HG03280 (cell line): ENCODE results near the gene CYP4B1.
"Not testable (repeated sequence)": the region's sequence is repeated elsewhere in the genome, so short reads cannot be mapped to it uniquely, and the experiment has no call there.

ENCODE experiments used
- ATAC-seq: cut with Tn5 transposase; IDR thresholded peaks from one replicate; pipeline ENCODE4 v1.9.1; 2021; ENCODE audit warnings: mild to moderate bottlenecking, moderate library complexity; ENCODE audit not compliant: unreplicated experiment

CYP4B1 gene

DNA sequence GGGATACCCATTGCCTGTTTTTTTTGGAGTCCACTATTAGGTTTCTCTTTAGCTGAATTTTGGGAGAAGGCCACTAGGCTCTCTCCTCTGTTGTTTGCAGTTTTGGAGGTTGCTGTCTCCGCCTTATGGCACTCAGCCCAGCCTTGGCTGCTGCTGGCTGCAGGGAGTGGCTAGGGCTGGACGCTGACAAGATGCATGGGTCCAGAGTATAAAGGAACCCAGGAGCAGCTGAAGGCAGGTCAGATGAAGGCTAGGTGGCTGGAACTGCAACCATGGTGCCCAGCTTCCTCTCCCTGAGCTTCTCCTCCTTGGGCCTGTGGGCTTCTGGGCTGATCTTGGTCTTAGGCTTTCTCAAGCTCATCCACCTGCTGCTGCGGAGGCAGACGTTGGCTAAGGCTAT lies at the start of gene CYP4B1:
TSS of gene CYP4B1 (plus strand) at position 237 of the 400 bp plus-strand sequence. CDS start at position 273, 36 bp downstream.
- no peak for ATAC-seq

DNA sequence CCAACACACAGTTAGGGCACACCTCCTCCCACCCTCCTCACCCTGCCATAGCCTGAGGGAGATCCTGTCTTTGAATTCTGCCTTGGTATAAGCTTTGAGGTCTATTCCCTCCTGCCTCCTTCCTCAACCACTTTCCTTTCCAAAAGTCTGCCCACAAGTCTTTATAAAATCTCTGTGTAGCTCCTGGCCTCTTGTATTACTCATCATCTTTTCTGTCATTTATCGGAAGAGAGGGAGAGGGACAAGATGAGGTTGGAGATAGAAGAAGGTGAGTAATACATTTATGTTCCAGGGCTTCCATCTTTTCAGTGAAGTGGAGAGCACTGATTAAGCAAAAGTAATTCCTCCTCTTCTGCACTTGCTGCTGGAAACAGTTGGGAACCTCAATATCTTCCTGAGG lies 49.4 kb upstream of the CYP4B1 start:
- no peak for ATAC-seq

DNA sequence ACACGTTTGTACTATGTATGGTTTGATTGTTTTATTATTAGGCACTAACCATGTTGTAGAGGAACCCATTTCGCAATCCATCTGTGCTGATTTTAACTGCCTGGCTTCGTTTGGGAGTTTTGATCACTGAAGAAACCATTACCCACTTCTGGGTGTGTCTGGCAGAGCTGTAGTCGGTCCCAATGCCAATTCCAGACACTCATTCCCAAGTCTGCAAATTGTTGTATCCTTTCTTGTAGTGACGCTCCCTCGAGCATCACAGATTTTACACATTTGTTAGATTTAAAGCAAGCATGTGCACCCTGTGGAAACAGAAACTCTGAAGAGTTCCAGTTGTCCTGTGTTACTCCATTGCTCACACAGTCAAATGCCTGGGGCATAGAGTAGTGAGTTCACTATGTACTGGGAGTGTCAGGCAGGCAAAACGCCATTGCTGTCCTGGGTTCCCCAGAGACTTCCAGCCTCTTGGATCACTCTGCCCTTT lies 48.9 kb upstream of the CYP4B1 start:
- ATAC-seq, result no peak

DNA sequence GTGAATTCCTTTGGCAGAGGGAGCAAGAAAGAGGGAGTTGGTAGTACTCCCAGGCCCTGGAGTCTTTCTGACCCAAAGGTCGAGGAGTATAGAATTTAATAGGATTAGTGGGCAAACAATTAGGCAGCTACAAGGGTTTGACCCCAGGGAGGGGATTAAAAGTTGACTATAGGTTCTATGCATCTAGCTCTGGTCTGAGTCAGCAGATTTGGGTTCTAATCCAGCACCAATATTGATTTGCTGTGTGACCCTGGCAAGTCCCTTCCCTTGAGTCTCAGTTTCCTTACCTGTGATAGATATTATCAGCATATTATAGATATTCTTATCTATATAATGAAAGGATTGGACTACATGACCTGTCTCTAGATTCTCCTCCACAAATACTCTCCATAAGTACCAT lies 44.9 kb upstream of the CYP4B1 start:
- ATAC-seq, result no peak

DNA sequence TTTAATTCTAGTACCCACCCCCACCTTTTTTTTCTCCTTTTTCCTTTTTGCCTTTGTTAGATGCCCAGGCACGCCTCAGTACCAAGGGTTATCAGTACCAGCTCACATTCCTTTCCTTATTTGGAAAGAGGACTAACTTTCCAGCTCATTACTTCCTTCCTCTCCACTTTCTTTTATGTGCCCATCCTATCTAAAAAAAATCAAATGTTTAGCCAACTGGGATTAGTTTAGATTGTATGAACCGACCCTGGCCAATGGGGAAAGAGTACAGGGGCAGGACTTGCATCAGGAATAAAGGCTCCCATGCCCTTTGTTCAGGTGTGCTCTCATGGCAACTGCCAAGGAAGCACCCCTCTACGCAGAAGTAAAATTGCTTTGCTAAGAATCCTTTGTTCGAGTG lies 44.1 kb upstream of the CYP4B1 start:
- not testable (repeated sequence) for ATAC-seq

DNA sequence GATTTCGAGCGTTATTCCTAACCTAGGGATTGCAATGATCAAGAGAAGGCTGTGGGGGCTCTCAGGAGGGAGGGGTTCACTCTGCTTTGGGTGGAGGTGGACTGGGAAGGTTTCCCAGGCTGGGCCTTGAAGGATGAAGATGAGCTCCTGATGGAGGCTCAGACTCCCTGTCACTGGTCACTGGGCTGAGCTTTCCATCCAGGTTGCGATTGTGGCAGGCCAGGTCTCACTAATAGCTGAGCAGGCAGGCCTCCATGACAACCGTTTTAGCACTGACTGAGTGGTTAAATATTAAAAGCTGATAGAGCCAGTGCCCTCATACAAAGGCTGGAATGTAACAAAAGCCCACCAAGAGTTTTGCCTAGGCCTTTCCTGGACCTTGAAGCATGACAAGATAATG lies 43.7 kb upstream of the CYP4B1 start:
- ATAC-seq, result no peak

DNA sequence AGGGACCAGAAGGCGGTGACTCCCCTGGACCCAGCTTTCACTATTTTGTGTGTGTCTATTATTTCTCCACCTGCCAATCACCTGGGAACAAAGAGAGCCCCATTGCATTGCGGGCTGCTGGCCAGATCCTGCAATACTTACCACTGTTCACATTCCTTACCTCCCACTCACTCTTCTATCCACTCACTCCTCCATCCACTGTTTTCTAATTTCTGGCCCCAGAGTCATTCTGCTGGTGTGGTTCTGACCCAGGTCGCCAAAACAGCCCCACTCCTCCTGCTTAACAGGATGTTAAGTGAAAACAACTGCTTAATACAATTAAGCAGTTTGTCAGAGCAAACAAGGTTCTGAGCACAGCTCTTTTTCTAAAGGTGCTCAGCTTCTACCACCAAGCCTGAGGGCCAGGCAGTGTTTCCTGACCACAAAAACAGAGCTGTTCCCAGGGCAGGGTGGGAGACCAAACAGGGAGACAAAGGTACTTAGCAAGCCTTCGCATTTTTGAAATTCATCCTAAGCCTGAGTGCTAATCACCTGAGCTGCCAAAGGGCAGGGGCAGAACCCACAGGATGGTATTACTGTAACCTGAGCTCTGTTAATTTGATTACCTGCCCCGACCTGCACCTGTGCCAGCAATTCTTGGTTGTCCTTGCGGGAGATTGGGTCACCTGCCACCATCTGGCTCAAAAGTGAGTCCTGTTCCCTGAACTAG lies 41.4 kb upstream of the CYP4B1 start:
- ATAC-seq, result no peak

DNA sequence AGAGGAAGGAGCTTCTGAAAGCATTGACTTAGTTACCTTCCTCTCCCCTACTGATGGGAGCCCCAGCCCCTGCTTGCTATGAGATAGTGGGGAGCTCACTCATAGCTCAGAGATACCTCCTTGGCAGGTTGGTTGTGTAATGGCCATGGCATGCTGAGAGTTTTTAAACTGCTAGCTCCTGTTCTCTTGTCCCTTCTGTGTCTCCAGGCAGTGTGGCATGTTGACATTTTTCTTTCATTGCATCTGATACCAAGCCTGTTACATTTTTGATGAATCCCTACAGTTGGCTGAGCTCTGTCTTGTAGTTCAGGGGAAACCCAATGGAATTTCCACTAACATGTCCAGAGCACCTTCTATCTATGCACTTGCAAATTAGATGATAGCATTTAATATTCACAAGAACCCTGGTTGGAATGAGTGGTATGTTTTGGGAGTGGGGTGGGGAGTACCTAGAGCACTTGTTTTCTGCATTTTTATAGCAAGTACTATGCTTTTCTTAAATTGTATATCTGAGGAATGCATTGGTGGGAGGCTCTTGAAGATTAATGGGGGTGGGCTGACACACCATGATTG lies 40.8 kb upstream of the CYP4B1 start:
- ATAC-seq, result no peak

DNA sequence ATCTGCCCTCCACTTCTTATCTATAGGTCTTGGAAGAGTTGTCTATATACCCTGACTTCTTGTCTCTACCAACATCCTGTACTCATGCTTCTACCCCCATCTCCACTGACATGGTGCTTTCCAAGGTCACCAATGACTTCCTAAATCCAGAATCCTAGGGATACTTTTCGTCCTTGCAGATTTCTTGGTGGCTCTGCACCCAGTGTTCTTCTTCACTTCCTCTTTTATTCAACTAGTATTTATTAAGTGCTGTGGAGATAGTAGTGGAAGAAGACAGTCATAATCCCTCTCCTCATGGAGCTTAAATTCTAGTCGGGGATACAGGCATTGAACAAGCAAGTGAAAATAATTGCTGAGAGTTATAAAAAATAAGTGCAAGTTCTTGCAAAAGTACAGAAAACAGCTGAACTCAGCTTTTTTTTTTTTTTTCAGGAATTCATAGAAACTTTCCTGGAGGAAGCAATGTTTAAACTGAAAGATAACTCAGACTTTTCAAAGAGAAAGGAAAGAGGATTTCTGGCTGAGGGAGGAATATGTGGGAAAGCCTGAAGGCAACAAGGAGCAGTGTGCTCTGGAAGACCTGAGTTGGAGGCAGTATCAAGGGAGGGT lies 38.2 kb upstream of the CYP4B1 start:
- ATAC-seq, result no peak

DNA sequence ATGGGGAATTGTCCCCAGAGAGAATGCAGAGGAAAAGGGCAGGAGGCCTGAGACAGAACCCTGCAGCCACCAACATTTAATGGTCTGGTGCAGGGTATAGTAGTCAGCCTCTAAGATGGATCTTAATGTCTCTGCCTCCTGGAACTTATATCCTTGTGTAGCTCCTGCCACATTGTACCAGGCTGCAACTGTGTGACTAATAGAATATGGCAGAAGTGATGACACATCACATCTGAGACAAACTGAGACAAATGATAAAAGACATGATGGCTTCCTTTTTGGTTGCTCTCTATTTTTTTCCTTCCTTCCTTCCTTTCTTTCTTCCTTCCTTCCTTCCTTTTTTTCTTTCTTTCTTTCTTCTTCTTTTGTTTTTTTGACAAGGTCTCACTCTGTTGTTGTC lies 37.1 kb upstream of the CYP4B1 start:
- ATAC-seq, result no peak

DNA sequence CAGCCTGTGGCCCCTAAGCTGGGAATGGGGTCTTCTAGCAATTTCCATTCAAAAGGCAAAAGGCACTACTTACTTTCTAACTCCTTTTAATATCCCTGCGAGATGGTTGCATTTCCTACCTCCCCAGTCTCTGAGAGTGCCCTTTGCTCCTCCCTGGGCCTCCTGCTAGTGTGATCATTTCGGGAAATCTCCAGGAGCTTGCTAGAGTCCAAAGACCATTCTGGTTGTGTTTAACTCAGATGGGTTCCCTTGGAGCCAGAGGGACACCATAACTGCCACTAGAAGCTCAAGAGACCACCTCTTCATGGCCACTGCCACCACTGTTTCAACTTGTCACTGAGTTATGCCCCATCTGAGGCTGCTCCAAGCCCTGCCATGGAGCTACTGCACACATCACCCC lies 34.4 kb upstream of the CYP4B1 start:
- no peak for ATAC-seq

DNA sequence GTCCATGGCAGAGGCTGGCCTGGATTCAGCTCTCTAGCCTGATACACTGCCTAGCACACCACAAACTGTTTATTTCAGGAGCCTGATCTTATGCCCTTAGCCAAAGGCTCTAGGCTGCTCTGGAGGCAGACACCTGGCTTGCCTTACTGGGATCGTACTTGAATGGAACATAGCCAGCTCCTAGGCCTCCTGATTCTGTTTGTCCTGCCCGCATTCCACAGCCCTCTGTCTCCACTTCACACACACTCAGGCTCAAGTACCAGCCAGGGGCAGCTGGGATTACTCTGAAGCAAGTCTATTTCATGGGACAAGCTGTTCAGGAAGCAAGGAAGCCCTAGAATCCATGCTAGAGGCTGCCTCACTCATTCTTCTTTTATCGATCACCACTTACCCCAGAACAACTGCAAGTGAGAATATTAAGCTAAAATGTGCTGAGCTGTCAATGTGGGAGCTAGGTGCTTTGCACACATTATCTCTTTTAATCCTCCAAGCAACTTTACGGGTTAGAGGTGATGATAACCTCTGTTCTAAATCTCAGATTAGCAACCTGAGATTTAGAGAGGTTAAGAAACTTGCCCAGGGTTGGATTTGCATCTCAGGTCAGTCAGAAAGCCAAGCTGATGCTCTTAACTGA lies 31.1 kb upstream of the CYP4B1 start:
- no peak for ATAC-seq

DNA sequence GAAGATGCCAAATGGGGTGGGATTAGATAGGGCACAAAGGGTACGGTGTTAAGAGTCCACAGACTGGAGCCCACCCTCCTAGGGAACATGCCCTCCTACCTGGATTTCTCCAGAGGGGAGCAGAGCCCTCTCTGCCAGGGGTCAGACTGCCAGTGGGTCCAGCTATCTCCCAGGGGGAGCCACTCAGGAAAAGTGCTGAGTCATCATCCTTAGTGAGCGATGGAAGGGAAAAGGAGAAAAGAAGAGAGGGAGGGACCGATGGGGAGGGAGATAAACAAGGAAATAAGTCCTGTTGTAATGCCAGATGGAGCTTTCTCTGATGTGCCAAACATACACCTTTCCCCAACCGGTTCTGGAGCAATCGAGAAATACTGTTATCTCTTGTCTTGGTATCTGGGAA lies 30.4 kb upstream of the CYP4B1 start:
- ATAC-seq, result no peak

DNA sequence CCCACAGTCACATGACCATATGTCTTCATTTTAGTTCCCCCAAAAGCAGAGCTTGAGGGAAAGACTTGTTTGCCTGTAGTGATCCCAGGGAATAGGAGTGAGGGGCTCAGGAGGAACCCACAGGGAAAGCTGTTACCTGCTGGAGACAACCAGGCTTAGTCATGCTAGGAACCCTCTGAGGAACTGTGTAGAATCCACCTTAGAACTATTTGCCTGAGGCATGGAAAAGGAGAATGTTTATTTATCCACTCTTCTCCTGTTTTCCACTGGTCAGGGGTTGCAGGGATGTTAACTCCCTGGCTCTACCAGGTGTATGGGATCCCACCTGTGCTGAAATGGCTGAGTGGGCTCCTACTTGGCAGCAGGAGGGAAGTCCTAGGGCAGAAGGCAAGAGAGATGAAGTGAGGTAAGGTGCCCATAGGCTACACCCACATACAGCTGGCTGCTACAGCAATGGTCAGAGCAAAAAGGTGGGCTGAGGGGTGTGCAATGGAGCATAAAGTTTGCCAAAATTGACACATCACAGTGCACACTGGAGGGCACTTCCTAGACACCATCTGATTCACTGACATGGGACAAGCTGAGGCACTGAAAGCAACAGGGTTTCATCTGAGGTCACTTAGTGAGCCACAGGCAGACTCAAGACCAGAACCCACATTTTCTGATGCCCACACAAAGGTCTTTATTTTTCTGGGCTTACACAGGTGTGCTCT lies 29.7 kb upstream of the CYP4B1 start:
- ATAC-seq, result no peak

DNA sequence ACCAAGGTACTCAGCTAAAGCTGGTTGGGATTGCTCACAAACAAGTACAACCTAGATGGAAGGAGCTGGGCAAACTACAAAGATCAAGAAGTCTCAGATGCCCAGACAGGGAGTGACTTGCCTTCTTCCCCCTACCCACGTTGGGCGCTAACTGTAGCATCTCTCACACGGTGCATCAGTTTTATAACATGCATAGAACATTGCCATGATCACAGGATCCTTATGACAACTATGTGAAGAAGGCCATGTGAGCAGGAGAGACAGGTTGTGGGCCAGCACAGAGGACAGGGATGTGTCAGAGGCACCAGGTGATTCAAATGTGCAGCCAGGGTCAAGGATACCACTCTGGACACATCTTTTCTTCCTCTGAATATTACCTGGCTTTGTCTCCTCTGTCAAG lies 28.3 kb upstream of the CYP4B1 start:
- no peak for ATAC-seq

DNA sequence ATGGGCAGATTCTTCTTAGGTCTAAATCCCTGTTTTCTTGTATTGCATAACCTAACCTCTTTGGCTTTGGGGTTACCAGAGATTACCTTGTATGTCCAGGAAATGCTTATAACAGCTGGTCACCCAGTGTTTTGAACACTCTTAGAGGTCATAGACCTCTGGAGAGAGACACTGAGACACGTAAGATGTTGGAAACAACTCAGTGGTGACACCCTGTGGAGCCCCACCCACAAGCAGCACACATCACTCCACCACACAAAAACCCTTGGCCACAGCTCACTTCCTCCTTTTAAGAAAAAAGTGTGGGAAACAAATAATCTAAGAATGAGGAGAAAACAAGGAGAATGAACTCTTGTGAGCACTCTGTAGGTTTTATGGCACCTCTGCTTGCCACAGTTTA lies 26.3 kb upstream of the CYP4B1 start:
- ATAC-seq, result no peak

DNA sequence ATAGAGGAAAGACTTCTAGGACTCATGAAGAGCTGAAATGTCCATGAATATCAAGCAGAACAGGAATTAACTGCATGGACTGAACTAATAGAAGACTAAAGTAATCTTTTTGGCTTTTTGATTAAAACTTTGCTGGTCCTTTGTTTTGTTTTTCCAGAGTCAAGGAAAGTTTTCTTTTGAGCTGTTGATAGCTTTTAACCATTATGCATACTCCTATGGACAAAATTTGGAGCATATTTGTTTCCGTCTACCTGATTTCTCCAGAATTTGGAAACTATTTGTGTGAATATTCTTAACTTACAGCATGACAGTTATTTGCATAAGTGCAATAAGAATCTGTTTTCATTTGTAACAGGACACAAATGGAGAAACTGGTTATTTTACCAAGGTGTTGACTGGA lies 24.5 kb upstream of the CYP4B1 start:
- ATAC-seq, result no peak

DNA sequence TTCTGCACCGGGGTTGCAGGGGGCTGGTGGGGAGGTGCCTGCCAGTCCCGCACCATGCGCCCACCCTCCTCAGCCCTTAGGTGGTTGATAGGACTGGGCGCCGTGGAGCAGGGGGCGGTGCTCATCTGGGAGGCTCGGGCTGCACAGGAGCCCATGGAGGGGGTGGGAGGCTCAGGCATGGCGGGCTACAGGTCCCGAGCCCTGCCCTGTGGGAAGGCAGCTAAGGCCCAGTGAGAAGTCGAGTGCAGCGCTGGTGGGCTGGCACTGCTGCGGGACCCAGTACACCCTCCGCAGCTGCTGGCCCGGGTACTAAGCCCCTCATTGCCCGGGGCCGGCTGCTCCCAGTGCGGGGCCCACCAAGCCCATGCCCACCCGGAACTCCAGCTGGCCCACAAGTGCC lies 20.4 kb upstream of the CYP4B1 start:
- not testable (repeated sequence) for ATAC-seq

DNA sequence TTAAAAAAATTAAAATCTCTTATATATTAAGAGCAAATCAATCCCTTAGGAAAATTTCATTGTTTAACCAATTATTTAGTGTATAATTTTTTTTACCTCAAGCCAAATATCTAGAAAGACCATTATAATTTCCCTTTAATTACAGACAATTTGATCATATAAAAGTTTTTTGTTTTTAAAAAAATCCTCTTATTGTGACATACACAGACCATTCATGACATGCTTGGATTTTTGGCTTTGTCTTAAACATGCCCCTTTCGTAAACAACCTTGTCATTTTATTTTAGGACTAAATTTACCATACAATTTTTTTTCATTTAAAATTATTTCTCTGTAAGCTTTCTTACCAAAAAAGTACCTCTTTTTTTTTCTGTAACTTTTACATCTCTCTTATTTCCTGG lies 14.2 kb upstream of the CYP4B1 start:
- ATAC-seq, result no peak

DNA sequence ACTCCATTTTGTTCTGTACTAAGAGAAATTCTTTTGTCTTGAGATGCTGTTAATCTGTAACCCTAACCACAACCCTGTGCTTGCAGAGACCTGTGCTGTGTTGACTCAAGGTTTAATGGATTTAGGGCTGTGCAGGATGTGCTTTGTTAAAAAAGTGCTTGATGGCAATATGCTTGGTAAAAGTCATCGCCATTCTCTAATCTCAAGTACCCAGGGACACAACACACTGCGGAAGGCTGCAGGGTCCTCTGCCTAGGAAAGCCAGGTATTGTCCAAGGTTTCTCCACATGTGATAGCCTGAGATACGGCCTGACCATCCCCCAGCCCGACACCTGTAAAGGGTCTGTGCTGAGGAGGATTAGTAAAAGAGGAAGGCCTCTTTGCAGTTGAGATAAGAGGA lies 10.2 kb upstream of the CYP4B1 start:
- ATAC-seq, result not testable (repeated sequence)

DNA sequence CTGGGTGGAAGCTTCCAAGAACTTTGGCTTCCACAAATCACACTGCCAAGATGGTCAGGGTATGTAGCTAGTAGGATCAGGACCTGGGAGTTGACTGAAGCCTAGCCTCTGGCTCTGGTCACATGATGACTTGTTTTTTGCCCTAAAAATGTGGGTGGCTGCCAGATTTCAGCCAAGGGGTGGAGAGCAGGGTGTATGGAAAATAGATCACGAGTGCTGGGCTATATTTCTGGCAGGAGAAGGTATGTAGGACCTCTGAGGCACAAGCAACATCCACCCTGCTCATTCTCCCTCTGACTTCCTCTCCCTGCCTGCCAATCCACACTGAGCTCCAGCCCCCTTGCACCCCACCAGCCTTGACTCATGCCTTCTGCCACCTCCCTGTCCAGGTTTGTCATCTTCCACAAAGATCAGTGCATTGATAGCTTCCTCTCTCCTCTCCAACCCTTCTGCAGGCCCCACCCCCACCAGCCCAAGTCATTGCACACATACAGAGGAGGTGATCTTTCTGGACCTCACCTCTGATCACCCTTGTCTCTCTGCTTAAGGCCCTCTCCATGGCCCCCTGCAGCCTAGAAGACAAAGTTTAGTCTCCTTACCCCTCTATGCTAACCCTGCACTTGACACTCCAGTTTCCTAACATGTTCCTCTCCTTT lies 8.3 kb upstream of the CYP4B1 start:
- no peak for ATAC-seq
